WTC11 (cell line): ENCODE measurements around the gene KLHL26. TPM values are rescaled to one million over a fixed set of nuclear protein-coding genes. Genes with fewer than 3 reads are reported as not detected.

Source experiments
- ATF1 ChIP-seq: sonication (generic); formaldehyde crosslinking; IDR thresholded peaks from 2 replicates; pipeline ENCODE4 v1.8.1; 2023; ENCODE audit warnings: mild to moderate bottlenecking, moderate library complexity, missing genetic modification reagents
- EMX1 ChIP-seq: fragments of 250-450 bp; sonication (Bioruptor Pico); IDR thresholded peaks from 2 replicates; pipeline ENCODE4 v1.8.0; 2021; ENCODE audit warnings: mild to moderate bottlenecking
- GTF2I ChIP-seq: fragments of 250-450 bp; sonication (Bioruptor Pico); conservative IDR thresholded peaks from 2 replicates; pipeline ENCODE4 v1.4.0; 2021; ENCODE audit warnings: mild to moderate bottlenecking
- JUN ChIP-seq: sonication (generic); formaldehyde crosslinking; IDR thresholded peaks from 2 replicates; pipeline ENCODE4 v1.8.0; 2023; ENCODE audit warnings: mild to moderate bottlenecking, missing genetic modification reagents
- MYBL2 ChIP-seq: sonication (generic); formaldehyde crosslinking; IDR thresholded peaks from 2 replicates; pipeline ENCODE4 v1.8.1; 2023; ENCODE audit warnings: mild to moderate bottlenecking, moderate library complexity, missing genetic modification reagents
- RELA ChIP-seq: sonication (generic); formaldehyde crosslinking; IDR thresholded peaks from 2 replicates; pipeline ENCODE4 v1.8.1; 2022; ENCODE audit warnings: missing genetic modification reagents, mild to moderate bottlenecking, borderline replicate concordance
- ZNF232 ChIP-seq: sonication (generic); formaldehyde crosslinking; IDR thresholded peaks from 2 replicates; pipeline ENCODE4 v1.8.0; 2022; ENCODE audit warnings: mild to moderate bottlenecking, missing genetic modification reagents
- ZNF396 ChIP-seq: fragments of 250-450 bp; sonication (Bioruptor Pico); IDR thresholded peaks from 2 replicates; pipeline ENCODE4 v1.8.0; 2021; ENCODE audit warnings: mild to moderate bottlenecking, moderate library complexity, borderline replicate concordance
- total RNA-seq: library from RNA; stranded (reverse); gene quantifications from 3 replicates; pipeline ENCODE4 v1.2.3, GENCODE V29; 2021
- TF ChIP-seq, protein P1 (sequence below): fragments of 250-450 bp; sonication (Bioruptor Pico); IDR thresholded peaks from 2 replicates; pipeline ENCODE4 v1.9.0; 2021; ENCODE audit warnings: mild to moderate bottlenecking, borderline replicate concordance
- TF ChIP-seq, protein P2 (sequence below): sonication (generic); formaldehyde crosslinking; conservative IDR thresholded peaks from 2 replicates; pipeline ENCODE4 v1.8.1; 2022; ENCODE audit warnings: mild to moderate bottlenecking, missing genetic modification reagents
- TF ChIP-seq, protein P3 (sequence below): sonication (generic); formaldehyde crosslinking; IDR thresholded peaks from 2 replicates; pipeline ENCODE4 v1.8.0; 2022; ENCODE audit warnings: mild to moderate bottlenecking, missing genetic modification reagents
- TF ChIP-seq, protein P4 (sequence below): sonication (generic); formaldehyde crosslinking; IDR thresholded peaks from 2 replicates; pipeline ENCODE4 v1.8.1; 2023; ENCODE audit warnings: mild to moderate bottlenecking, missing genetic modification reagents, moderate library complexity
- TF ChIP-seq, protein P5 (sequence below): sonication (generic); formaldehyde crosslinking; IDR thresholded peaks from 2 replicates; pipeline ENCODE4 v1.8.0; 2023; ENCODE audit warnings: mild to moderate bottlenecking, missing genetic modification reagents
- TF ChIP-seq, protein P6 (sequence below): sonication (generic); formaldehyde crosslinking; conservative IDR thresholded peaks from 2 replicates; pipeline ENCODE4 v1.8.1; 2023; ENCODE audit warnings: mild to moderate bottlenecking, low read depth, missing genetic modification reagents, moderate library complexity
- TF ChIP-seq, protein P7 (sequence below): sonication (generic); formaldehyde crosslinking; IDR thresholded peaks from 2 replicates; pipeline ENCODE4 v1.8.0; 2023; ENCODE audit warnings: missing genetic modification reagents, mild to moderate bottlenecking, borderline replicate concordance

Gene KLHL26
- total RNA-seq, 1 experiment from 2014 or later: 13.1 TPM

DNA sequence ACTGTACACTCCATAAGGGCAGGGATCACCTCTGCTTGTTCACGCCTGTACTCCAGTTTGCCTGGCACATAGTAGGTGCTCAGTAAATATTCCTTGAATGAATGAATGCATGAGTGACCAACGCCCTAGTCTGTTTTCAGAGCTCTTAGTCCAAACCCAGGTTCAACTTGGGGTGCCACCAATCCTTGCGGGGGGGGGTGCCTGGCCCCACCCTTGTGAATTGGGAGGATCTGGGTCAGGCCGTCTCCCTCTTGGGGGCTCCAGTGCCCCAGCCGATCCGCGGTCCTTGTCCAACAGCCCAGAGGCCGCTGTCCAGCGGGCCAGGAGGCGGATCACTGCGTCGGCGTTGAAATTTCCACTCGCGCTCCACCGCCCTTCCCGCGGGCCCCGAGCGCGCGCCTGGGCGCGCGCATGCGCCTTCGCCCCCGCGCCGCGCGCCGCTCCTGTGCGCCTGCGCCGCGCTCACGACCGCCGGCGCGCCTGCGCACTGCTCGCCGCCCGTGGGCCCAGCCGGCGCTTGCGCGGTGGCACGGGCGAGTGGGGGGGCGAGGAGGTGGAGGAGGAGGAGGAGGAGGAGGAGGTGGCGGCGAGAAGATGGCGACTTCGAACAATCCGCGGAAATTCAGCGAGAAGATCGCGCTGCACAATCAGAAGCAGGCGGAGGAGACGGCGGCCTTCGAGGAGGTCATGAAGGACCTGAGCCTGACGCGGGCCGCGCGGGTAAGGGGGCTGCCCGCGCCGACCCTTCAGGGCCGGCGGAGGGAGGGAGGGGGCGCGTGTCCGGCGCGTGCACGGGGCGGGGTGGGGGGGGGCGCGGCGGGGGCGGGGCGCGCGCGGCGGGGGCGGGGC, 46.5 kb downstream of the KLHL26 start, which contains the start of gene CRTC1 (continued):
- TF ChIP-seq, protein P1, sequence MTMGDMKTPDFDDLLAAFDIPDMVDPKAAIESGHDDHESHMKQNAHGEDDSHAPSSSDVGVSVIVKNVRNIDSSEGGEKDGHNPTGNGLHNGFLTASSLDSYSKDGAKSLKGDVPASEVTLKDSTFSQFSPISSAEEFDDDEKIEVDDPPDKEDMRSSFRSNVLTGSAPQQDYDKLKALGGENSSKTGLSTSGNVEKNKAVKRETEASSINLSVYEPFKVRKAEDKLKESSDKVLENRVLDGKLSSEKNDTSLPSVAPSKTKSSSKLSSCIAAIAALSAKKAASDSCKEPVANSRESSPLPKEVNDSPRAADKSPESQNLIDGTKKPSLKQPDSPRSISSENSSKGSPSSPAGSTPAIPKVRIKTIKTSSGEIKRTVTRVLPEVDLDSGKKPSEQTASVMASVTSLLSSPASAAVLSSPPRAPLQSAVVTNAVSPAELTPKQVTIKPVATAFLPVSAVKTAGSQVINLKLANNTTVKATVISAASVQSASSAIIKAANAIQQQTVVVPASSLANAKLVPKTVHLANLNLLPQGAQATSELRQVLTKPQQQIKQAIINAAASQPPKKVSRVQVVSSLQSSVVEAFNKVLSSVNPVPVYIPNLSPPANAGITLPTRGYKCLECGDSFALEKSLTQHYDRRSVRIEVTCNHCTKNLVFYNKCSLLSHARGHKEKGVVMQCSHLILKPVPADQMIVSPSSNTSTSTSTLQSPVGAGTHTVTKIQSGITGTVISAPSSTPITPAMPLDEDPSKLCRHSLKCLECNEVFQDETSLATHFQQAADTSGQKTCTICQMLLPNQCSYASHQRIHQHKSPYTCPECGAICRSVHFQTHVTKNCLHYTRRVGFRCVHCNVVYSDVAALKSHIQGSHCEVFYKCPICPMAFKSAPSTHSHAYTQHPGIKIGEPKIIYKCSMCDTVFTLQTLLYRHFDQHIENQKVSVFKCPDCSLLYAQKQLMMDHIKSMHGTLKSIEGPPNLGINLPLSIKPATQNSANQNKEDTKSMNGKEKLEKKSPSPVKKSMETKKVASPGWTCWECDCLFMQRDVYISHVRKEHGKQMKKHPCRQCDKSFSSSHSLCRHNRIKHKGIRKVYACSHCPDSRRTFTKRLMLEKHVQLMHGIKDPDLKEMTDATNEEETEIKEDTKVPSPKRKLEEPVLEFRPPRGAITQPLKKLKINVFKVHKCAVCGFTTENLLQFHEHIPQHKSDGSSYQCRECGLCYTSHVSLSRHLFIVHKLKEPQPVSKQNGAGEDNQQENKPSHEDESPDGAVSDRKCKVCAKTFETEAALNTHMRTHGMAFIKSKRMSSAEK (CRISPR knock-in tag): no peak
- TF ChIP-seq, protein P2, sequence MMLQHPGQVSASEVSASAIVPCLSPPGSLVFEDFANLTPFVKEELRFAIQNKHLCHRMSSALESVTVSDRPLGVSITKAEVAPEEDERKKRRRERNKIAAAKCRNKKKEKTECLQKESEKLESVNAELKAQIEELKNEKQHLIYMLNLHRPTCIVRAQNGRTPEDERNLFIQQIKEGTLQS (CRISPR knock-in tag): no peak
- no peak for TF ChIP-seq ATF1 (CRISPR knock-in tag)
- TF ChIP-seq RELA (CRISPR knock-in tag): 0 out of 2 replicates have a peak, but pooled peaks have one; percentile 20
- no peak for TF ChIP-seq EMX1 (CRISPR knock-in tag)
- TF ChIP-seq, protein P3, sequence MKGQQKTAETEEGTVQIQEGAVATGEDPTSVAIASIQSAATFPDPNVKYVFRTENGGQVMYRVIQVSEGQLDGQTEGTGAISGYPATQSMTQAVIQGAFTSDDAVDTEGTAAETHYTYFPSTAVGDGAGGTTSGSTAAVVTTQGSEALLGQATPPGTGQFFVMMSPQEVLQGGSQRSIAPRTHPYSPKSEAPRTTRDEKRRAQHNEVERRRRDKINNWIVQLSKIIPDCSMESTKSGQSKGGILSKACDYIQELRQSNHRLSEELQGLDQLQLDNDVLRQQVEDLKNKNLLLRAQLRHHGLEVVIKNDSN: no peak; the same call in 1 of the 2 replicates
- TF ChIP-seq, protein P4, sequence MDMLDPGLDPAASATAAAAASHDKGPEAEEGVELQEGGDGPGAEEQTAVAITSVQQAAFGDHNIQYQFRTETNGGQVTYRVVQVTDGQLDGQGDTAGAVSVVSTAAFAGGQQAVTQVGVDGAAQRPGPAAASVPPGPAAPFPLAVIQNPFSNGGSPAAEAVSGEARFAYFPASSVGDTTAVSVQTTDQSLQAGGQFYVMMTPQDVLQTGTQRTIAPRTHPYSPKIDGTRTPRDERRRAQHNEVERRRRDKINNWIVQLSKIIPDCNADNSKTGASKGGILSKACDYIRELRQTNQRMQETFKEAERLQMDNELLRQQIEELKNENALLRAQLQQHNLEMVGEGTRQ (CRISPR knock-in tag): peak; percentile 7; the same call in 1 of the 2 replicates
- TF ChIP-seq, protein P5, sequence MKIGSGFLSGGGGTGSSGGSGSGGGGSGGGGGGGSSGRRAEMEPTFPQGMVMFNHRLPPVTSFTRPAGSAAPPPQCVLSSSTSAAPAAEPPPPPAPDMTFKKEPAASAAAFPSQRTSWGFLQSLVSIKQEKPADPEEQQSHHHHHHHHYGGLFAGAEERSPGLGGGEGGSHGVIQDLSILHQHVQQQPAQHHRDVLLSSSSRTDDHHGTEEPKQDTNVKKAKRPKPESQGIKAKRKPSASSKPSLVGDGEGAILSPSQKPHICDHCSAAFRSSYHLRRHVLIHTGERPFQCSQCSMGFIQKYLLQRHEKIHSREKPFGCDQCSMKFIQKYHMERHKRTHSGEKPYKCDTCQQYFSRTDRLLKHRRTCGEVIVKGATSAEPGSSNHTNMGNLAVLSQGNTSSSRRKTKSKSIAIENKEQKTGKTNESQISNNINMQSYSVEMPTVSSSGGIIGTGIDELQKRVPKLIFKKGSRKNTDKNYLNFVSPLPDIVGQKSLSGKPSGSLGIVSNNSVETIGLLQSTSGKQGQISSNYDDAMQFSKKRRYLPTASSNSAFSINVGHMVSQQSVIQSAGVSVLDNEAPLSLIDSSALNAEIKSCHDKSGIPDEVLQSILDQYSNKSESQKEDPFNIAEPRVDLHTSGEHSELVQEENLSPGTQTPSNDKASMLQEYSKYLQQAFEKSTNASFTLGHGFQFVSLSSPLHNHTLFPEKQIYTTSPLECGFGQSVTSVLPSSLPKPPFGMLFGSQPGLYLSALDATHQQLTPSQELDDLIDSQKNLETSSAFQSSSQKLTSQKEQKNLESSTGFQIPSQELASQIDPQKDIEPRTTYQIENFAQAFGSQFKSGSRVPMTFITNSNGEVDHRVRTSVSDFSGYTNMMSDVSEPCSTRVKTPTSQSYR (CRISPR knock-in tag): no peak
- TF ChIP-seq, protein P6, sequence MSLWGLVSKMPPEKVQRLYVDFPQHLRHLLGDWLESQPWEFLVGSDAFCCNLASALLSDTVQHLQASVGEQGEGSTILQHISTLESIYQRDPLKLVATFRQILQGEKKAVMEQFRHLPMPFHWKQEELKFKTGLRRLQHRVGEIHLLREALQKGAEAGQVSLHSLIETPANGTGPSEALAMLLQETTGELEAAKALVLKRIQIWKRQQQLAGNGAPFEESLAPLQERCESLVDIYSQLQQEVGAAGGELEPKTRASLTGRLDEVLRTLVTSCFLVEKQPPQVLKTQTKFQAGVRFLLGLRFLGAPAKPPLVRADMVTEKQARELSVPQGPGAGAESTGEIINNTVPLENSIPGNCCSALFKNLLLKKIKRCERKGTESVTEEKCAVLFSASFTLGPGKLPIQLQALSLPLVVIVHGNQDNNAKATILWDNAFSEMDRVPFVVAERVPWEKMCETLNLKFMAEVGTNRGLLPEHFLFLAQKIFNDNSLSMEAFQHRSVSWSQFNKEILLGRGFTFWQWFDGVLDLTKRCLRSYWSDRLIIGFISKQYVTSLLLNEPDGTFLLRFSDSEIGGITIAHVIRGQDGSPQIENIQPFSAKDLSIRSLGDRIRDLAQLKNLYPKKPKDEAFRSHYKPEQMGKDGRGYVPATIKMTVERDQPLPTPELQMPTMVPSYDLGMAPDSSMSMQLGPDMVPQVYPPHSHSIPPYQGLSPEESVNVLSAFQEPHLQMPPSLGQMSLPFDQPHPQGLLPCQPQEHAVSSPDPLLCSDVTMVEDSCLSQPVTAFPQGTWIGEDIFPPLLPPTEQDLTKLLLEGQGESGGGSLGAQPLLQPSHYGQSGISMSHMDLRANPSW (CRISPR knock-in tag): no peak
- TF ChIP-seq, protein P7, sequence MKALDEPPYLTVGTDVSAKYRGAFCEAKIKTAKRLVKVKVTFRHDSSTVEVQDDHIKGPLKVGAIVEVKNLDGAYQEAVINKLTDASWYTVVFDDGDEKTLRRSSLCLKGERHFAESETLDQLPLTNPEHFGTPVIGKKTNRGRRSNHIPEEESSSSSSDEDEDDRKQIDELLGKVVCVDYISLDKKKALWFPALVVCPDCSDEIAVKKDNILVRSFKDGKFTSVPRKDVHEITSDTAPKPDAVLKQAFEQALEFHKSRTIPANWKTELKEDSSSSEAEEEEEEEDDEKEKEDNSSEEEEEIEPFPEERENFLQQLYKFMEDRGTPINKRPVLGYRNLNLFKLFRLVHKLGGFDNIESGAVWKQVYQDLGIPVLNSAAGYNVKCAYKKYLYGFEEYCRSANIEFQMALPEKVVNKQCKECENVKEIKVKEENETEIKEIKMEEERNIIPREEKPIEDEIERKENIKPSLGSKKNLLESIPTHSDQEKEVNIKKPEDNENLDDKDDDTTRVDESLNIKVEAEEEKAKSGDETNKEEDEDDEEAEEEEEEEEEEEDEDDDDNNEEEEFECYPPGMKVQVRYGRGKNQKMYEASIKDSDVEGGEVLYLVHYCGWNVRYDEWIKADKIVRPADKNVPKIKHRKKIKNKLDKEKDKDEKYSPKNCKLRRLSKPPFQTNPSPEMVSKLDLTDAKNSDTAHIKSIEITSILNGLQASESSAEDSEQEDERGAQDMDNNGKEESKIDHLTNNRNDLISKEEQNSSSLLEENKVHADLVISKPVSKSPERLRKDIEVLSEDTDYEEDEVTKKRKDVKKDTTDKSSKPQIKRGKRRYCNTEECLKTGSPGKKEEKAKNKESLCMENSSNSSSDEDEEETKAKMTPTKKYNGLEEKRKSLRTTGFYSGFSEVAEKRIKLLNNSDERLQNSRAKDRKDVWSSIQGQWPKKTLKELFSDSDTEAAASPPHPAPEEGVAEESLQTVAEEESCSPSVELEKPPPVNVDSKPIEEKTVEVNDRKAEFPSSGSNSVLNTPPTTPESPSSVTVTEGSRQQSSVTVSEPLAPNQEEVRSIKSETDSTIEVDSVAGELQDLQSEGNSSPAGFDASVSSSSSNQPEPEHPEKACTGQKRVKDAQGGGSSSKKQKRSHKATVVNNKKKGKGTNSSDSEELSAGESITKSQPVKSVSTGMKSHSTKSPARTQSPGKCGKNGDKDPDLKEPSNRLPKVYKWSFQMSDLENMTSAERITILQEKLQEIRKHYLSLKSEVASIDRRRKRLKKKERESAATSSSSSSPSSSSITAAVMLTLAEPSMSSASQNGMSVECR (CRISPR knock-in tag): no peak
- no peak for TF ChIP-seq ZNF232 (CRISPR knock-in tag)
- TF ChIP-seq MYBL2: no peak
- no peak for TF ChIP-seq GTF2I (CRISPR knock-in tag)
- TF ChIP-seq ZNF396 (CRISPR knock-in tag): no peak
- no peak for TF ChIP-seq JUN (CRISPR knock-in tag)
